Hippocampal formation (tissue), 2 donors: Measurements from ENCODE around the gene LTO1.
"Not testable (repeated sequence)": the region's sequence is repeated elsewhere in the genome, so short reads cannot be mapped to it uniquely, and the experiment has no call there.

Experiments
- DNase-seq, 2 donors: peaks; one replicate each; lab custom pipeline; 2025; lab: John Stamatoyannopoulos, UW

The LTO1 gene

DNA sequence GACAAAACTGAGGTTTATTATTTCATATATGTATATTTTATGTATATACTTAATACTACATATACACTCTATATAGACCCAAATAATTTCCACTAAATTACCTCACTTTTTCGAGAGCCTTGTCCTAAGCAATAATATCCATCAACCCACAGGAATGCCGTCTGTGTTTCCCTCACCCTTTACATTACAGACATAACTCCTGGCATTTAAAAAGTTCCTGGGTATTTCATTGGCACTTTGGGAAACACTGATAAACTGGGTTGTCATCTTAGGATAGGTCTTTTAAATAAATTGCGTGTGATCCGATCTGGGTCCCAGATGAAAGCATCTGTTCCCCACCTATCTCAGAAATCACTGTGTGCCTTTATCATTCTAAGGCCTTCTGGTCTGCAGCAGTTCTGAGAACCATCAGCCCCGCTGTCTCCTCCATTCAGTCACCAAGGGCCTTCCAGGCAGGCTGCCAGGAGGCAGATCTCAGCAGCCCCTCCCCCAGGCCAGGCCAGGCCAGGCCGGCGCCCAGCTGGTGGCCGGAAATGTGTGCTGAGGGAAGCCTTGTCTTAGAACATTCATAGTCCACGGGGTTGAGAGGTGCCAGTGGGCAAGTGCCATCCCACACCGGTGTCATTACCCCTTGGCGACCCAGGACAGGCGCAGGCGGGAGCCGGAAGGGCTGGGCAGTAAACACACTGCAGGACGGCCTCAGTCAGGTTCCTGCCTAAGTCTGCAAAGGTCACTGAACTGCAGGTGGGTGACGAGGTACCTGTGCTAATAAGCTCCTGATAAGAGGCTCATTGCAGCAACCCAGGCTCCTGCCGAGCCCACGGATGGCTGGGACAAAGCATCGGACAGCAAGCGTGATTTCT, 25.4 kb upstream of the LTO1 start:
- DNase-seq = peak; percentile 19 to 51

DNA sequence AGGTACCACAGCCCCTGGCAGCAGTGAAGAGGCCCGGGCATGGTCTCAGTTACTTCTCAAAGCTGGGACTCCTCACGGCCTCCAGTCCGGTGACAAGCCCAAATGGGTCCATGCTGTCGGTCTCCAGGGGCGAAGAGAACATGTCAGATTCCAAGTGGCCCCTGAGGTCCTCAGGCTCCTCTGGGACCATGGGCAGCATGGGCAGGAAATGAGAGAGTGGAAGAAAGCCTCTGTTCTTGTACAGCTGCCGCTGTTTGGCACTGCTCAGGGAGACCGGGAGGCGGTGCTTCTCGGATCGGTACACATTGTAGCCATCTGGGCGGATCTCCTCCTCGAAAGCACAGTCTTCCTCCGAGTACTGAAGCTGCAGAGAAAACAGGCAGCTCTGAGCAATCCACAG, 24.1 kb upstream of the LTO1 start:
- DNase-seq = no peak

DNA sequence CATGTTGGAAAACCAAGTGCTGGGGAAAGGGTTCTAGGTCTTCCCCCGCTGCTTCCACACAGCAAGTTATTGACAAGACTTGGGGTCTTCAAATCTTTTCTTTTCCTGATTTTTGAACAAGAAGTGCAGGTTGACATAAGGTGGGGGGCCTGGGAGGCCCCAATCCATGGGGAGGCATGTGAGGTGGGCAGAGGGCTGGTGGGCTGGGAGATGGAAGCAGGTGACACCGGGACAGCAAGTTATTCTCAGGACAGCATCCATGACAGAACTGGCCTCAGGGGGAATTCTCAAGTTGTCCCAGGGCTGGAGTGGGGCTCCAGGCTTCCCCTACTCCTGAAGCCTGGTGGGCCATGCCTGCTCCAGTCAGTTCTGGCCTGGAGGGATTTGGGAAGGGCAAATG, 23.2 kb upstream of the LTO1 start:
- DNase-seq = no peak

DNA sequence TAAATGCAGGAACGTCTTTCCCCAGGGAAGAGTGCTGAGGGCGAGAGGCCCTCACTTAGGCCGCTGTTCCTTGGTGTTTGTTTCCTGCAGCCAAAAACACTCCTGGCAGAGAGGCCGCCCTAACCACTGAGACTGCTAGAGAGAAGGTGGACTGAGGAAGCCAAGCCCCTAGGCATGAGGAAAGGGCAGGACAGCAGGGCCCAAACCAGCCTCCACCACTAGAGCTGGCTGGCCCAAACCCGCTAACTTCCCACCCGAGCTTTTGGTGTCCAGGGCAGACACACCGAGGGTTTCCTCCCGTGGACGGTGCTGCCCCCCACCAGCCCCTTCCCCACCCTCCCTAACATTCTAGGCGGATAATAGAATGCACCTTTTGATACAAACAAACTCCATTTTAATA, 22.7 kb upstream of the LTO1 start:
- DNase-seq = no peak

DNA sequence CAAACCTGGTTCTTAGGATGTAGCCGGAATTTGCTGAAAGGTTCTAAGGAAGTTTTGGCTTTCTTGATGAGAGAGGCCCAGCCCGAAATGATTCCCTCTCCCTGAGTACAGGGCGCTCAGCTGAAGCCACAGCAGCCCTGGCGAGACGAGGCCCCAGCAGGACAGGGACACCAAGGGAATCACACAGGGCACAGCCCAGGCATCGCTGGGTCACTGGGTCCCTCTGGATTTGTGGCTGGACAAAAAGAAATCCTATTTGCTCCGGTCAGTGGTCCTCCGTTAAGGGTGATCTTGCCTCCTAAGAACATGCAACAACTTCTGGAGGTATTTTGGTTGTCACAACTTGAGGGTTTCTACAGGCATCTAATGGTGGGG, 22.3 kb upstream of the LTO1 start:
- DNase-seq = no peak

DNA sequence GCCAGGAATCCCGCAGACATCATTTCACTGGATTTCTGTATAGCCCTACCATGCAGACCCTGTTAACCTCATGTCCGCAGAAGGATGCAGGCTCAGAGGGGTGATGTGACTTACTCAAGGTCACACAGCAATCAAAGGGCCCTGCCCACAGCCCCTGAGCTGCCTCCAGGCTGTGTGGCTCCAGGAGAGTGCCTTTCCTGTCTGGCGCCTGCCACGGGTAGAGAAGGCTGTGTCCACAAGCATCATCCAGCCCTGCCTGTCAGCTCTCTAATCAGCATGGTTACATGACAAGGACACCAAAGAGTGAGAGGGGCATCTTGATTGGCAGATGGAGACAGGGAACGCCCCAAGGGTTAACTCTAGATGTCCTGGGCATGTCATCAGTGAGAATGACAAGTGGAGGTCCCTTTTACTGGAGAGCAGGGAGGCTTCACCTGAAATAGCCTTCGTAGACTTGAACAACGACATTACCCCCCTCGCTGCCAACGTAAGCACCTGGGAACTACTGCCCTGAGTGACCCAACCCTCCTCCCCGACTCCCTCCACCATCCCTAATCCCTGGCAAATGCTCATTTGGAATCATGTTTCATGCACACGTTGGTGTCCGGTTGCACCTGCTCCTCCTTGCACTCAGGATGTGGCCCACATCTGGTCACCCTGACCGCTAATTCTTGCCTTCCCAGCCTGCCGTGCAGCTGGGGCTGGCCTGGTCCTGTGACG, 21.8 kb upstream of the LTO1 start:
- DNase-seq = no peak

DNA sequence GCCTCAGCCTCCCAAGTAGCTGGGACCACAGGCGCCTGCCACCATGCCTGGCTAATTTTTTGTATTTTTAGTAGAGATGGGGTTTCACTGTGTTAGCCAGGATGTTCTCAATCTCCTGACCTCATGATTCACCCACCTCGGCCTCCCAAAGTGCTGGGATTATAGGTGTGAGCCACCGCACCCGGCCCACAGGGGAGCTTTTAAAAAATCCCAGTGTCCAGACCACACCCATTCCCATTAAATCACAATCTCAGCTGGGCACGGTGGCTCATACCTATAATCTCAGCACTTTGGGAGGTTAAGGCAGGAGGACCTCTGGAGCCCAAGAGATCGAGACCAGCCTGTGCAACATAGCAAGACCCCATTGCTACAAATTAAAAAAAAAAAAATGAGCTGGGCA, 20.8 kb upstream of the LTO1 start:
- not testable (repeated sequence) for DNase-seq

DNA sequence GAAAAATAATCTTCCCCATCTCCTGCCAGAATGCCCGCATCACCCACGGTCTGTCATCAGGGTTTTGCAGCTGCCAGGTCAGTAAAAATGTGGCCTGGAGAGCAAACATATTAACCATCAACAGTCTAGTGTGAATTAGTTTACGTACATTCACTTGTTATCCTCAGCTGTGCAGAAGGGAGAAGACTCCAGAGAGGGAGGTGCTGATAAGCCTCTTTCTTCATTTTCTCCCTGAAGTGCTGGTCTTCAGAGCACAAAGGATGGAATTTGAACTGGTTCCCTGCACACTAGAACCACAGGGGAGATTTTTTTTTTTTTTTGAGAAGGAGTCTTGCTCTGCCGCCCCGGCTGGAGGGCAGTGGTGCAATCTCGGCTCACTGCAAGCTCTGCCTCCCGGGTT, 20.4 kb upstream of the LTO1 start:
- no peak for DNase-seq

DNA sequence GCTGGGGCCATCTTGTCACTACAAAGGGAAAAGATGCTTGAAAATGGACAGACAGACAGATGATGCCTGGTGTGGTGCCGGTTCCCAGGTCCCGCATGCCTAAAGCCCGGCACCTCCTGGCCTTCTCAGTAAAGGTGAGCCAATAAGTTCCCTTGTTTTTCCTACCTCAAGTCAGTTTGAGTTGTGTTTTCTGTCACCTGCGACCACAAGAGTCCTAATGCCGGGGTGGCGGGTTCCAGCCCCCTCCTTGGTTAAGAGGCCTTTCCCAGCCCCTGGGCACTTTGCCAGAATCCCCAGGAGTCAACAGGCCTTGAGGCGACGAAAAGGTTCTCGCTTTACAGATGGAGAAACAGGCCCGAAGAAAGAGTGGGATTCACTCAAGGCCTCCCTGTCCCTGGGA, 19.6 kb upstream of the LTO1 start:
- no peak for DNase-seq

DNA sequence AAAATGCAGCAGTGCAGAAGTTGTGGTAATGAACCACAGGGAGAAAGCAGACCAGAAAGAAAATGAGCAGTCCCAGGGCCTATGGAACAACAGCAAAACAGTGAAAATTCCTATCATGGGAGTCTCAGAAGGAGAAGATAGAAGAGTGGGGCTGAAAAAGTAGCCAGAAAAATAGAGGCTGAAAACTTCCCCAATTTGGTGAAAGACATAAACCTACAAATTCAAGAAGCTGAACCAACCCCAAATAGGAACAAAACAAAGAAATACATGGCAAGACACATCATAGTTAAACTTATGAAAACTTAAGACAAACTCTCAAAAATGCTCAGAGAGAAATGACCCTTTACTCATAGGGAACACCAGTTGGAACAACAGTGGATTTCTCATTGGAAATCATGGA, 17.3 kb upstream of the LTO1 start:
- DNase-seq = no peak

DNA sequence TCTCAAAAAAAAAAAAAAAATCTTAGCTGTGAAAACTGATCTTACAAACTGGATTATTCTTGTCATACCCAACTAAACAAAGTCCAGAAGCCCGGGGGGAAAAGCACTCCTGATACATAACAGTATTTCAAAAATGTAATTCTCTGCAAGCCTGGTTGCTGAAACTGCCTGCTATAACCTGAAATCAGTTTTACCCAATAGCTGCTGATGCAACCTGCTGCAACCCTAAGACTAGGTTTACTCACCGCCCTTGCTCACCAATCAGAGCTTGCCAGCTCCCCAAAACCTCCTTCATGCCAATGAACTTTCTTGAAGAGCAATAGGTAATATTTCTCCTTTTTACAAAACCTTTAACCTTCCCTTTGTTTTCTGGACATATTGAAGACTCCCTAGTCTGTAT, 16.3 kb upstream of the LTO1 start:
- no peak for DNase-seq

DNA sequence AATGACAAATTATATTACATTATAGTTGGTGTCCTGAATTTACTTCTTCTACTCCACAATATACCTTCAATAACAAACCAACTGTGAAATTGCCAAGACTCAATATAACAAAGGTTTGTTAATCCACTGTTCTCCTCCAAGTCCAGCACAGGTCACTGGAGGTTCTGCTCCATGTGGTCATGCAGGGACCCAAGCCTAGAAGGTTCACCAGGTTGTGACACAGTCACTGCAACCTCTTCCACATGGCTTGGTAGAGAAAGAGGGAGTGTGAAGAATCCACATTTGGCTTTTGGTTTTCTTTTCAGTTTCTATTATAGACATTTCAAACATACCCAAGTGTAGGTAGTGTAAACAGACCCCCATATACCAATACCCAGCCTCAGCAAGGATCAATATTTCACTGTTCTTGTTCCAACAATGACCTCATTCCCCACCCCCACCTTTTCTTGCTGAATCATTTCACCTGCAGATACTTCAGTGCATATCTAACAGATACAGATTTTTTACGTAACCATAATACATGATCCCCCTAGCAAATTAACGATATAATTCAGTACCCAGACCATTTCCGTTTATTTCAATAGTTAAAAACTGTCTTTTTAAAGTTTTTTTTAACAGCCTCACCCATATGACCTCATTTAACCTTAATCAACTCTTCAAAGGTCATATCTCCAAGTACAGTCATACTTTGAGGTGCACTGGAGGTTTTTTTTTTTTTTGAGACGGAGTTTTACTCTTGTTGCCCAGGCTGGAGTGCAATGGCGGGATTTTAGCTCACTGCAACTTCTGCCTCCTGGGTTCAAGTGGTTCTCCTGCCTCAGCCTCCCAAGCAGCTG, 14.5 kb upstream of the LTO1 start:
- no peak for DNase-seq

DNA sequence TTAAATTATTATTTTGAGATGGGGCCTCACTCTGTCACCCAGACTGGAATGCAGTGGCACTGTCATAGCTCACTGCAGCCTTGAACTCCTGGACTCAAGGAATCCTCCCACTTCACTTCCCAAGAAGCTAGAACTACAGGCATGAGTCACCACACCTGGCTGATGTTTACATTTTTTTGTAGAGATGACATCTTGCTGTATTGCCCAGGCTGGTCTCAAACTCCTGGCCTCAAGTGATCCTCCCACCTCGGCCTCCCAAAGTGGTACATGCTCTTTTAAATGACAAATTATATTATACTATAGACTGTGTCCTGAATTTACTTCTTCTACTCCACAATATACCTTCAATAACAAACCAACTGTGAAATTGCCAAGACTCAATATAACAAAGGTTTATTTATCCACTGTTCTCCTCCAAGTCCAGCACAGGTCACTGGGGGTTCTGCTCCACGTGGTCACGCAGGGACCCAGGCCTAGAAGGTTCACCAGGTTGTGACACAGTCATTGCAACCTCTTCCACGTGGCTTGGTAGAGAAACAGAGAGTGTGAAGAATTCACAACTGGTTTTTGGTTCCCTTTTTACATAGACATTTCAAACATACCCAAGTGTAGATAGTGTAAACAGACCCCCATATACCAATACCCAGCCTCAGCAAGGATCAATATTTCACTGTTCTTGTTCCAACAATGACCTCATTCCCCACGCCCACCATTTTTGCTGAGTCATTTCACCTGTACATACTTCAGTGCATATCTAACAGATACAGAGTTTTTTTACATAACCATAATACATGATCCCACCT, 13.0 kb upstream of the LTO1 start:
- DNase-seq = not testable (repeated sequence)

DNA sequence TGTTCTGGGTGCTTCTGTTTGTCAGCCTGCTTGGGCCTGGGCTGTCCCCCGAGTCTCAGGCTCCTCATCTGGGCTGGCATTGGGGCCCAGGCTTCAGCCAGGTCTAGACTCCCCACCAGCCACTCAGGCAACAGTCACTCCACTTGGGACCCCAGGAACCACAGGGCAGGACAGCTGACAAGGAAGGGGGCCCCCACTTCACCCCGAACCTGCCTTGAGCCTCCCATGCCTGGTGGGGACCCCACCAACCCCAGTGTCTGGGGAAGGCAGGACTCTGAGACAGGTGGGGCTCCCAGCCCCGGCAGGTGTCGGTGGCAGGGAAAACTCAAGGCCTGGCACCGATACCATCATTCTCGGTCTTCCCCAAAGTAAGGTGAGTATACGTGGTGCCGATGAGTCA, 11.7 kb upstream of the LTO1 start:
- DNase-seq = no peak

DNA sequence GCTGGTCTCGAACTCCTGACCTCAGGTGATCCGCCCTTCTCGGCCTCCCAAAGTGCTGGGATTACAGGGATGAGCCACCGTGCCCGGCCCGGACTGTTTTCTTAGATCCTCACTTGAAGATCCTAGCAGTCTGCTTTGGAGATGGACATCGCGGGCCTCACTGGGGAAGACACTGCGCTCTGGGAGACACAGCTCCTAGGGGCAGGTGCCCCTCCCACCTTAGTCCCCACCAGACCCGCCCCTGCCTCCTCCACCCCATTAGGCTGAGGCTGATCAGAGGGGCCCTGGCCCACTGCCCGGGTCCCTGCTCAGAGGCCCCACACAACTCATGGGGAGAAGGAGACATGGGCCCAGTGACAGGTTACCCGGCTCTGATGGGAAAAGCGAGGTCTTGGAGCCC, 11.3 kb upstream of the LTO1 start:
- no peak for DNase-seq

DNA sequence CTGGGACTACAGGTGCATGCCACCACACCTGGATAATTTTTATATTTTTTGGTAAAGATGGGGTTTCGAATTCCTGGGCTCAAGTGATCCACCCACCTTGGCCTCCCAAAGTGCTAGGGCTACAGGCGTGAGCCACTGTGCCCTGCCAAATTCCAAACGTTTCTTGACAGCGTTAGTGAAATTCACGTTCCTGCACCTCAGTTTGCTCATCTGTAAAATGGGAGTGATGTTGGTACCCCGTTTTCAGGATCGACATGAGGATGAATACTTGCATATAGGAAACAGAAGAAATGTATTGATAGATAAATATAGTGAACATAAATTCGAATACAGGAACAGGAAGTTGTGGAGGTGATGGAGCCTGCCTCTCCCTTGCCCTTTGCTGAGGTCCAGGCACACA, 10.2 kb upstream of the LTO1 start:
- no peak for DNase-seq

DNA sequence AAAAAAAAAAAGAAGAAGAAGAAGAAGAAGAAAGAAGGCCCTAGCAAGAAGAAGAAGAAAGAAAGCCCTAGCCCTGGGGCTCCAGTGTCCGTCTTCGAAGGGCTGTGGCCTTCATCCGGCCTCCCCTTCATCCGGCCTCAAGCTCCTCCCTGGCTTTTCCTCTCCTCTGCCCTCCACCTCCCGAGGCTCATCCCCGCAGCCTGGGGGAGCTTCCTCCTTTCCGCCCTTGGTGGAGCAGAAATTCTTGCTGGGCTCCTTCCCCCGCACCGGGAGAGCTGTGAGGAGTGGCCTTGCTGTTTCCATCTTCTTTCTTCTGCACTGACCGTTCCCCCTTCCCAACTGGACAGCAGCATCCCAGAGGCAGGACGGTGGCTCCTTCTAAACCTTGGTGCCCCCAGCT, 9.5 kb upstream of the LTO1 start:
- DNase-seq = no peak

DNA sequence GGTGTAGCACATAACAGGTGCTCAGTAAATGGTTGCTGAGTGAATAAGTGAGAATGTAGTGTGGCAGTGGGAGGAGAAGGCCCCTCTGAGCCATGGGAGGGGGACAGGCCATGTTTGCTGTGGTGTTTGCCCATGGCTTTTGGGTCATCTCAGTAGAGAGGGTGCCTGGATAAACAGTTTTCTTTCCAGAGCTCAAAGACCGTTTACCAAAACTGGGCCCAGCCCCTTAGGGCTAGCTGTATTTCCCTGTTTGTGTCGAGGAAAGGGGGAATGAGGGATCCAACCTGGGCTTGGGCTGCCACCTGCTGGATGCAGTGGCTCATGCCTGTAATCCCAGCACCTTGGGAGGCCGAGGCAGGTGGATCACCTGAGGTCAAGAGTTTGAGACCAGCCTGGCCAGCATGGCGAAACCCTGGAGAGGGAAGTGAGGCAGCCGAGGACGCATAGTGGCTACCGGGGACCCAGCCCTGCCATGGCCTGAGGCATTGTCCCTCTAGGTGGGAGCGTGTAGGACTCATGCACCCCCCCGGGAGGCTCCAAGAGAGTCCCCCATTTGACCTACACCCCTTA, 8.7 kb upstream of the LTO1 start:
- no peak for DNase-seq

DNA sequence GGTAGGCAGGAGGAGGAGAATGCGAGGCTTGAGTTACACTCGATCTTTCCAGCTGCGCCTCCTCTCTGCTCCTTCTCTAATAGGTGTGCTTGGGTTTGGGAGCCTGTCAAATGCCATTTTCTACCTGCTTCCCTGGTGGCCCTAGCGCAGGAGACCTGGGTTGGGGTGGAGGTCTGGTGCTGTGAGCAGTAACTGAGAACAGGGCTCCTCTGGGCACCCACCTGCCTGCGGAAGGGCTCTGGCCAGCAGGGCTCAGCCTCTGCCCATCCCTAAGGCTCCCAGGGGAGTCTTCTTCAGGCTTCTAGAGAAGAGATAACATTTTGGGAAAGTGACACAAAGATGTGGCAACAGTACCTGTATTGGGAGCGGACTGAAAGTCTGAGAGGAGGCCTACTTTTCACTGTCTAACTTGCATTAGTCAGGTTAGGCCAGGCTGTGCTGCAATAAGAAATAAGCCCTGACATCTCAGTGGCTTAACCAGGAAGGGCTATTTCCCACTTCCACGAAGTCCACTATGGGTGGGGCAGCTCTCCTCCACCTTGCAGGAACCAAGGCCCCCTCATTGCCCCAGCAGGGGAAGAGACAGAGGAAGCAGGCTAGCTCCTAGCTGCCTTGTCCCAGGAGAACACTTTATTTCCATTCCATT, 7.7 kb upstream of the LTO1 start:
- no peak for DNase-seq

DNA sequence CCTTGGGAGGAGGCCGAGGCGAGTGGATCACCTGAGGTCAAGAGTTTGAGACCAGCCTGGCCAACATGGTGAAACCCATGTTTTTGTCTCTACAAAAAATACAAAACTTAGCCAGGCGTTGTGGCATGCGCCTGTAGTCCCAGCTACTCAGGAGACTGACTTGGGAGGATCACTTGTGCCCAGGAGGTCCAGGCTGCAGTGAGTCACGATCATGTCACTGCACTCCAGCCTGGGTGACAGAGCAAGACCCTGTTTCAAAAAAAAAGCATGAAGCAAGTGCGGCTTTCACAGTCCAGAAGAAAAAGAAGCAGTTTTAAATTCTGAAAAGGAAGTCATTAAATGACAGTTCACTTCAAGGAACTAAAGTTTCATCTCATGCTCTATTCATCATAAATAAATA, 7.1 kb upstream of the LTO1 start:
- DNase-seq = no peak

DNA sequence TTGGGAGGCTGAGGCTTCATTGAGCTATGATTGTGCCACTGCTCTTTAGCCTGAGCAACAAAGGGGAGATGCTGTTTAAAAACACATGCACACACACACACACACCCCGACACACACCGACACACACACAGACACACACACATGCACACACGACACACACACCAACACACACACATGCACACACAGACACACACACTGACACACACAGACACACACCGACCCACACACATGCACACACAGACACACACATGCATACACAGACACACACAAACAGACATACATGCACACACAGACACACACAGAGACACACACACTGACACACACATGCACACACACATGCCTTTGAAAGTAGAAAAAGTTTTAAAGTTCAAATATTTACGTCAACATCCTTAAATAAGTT, 5.5 kb upstream of the LTO1 start:
- DNase-seq = no peak
